ENCODE data around the gene ZNF385B.

- TF ChIP-seq CTCF (IDR thresholded peaks at IDR 0.05; ENCODE audit: poor library complexity, severe bottlenecking) = no peak
- TF ChIP-seq EZH2 (IDR thresholded peaks at IDR 0.05; ENCODE audit: borderline replicate concordance, insufficient read depth, low read length, poor library complexity, severe bottlenecking) = no peak
- TF ChIP-seq EP300 (conservative IDR thresholded peaks at IDR 0.05; ENCODE audit: poor library complexity, severe bottlenecking) = no peak
- no peak for TF ChIP-seq REST (IDR thresholded peaks at IDR 0.05; ENCODE audit: borderline replicate concordance)
- no peak for TF ChIP-seq POLR2AphosphoS5 (IDR thresholded peaks at IDR 0.05)
- no peak for TF ChIP-seq SMC3 (conservative IDR thresholded peaks at IDR 0.05; ENCODE audit: poor library complexity)
- TF ChIP-seq RAD21 (conservative IDR thresholded peaks at IDR 0.05) = no peak
- no peak for TF ChIP-seq MXI1 (conservative IDR thresholded peaks at IDR 0.05; ENCODE audit: poor library complexity, severe bottlenecking)
These were observed 42.9 kb downstream of the ZNF385B start for GRCh38 chr2:179818546-179818945.

Data from neural cell (in vitro differentiated cells).